Measurements from ENCODE around the gene DGCR6L. TPM values are rescaled to one million over a fixed set of nuclear protein-coding genes. Genes with fewer than 3 reads are reported as not detected.

DGCR6L gene
- total RNA-seq, 1 donor from 2014 or later: 35.8 TPM

DNA sequence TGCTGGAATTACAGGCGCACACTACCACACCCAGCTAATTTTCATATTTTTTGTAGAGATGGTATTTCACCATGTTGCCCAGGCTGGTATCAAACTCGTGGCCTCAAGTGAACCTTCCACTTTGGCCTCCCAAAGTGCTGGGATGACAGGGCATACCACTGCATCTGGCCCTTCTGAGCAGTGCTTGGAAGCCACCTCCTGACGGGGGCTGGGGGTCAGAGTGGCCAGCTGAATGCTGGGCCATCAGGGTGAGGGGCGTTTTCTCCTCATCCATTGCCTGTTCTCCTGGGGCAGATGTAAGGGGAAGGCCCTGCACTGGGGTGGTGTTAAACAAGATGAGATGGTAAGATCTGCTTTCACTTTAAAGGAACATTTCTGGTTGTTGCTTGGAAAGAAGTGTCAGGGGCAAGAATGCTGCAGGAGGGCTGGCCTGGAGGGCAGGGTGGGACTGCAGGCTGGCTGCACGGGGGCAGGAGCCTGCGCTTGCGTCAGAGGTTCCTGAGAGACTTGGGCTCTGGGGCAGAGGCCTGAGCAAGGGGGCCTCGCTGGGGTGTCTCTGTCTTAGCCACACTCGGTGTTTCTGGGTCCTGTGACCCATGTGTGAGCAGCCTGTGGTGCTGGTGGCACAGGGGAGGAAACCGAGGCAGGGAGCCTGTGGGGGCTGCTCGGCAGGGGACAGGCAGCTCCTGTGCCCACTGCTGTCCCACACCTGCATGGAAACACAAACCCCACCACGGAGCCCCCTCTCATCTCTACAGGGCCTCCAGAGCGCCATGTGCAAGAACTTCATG is 17.2 kb downstream of the DGCR6L start:
- H3K9me3 ChIP-seq: no peaks in the 10 kb centered on the region
- DNase-seq: no peak
- intact Hi-C loops (cut with DNase I): no loop called here
- no peaks in the 10 kb centered on the region for H3K36me3 ChIP-seq
- ATAC-seq: no peak
- H3K4me3 ChIP-seq: no peak overlapping the region
- peaks cover 6% of the 10 kb centered on the region for H3K27me3 ChIP-seq
- H3K27ac ChIP-seq: no peak overlapping the region
- H3K4me1 ChIP-seq: no peaks in the 10 kb centered on the region
- TF ChIP-seq, protein P1, sequence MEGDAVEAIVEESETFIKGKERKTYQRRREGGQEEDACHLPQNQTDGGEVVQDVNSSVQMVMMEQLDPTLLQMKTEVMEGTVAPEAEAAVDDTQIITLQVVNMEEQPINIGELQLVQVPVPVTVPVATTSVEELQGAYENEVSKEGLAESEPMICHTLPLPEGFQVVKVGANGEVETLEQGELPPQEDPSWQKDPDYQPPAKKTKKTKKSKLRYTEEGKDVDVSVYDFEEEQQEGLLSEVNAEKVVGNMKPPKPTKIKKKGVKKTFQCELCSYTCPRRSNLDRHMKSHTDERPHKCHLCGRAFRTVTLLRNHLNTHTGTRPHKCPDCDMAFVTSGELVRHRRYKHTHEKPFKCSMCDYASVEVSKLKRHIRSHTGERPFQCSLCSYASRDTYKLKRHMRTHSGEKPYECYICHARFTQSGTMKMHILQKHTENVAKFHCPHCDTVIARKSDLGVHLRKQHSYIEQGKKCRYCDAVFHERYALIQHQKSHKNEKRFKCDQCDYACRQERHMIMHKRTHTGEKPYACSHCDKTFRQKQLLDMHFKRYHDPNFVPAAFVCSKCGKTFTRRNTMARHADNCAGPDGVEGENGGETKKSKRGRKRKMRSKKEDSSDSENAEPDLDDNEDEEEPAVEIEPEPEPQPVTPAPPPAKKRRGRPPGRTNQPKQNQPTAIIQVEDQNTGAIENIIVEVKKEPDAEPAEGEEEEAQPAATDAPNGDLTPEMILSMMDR (IDR thresholded peaks at IDR 0.05): no peak

DNA sequence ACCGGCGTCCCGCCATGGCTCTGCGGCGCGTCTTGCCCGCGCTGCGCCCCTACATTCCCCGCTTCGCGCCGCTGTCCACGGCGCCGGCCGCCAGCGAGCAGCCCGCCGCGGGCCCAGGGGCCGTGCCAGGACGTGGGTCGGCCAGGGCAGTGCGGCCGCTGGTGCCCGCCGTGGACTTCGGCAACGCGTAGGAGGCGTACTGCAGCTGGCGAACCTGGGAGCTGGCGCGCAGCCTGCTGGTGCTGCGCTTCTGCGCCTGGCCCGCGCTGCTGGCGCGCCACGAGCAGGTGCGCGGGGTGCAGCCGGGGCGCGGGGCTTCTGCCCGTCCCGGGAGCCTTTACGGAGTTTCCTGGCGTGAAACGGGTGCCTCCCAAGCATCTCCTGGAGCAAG is 20.1 kb downstream of the DGCR6L start:
- Histone ChIP-seq H3K4me1 (no peaks in the 10 kb centered on the region), H3K4me3 (peak overlapping the region; percentile 60), H3K9me3 (no peaks in the 10 kb centered on the region), H3K36me3 (no peaks in the 10 kb centered on the region), H3K27ac (no peak overlapping the region), H3K27me3 (peaks cover 6% of the 10 kb centered on the region)
- intact Hi-C loops (cut with DNase I): no loop called here
- TF ChIP-seq, protein P1 (IDR thresholded peaks at IDR 0.05): no peak
- ATAC-seq (peak; percentile 63), DNase-seq (peak; percentile 84)

DNA sequence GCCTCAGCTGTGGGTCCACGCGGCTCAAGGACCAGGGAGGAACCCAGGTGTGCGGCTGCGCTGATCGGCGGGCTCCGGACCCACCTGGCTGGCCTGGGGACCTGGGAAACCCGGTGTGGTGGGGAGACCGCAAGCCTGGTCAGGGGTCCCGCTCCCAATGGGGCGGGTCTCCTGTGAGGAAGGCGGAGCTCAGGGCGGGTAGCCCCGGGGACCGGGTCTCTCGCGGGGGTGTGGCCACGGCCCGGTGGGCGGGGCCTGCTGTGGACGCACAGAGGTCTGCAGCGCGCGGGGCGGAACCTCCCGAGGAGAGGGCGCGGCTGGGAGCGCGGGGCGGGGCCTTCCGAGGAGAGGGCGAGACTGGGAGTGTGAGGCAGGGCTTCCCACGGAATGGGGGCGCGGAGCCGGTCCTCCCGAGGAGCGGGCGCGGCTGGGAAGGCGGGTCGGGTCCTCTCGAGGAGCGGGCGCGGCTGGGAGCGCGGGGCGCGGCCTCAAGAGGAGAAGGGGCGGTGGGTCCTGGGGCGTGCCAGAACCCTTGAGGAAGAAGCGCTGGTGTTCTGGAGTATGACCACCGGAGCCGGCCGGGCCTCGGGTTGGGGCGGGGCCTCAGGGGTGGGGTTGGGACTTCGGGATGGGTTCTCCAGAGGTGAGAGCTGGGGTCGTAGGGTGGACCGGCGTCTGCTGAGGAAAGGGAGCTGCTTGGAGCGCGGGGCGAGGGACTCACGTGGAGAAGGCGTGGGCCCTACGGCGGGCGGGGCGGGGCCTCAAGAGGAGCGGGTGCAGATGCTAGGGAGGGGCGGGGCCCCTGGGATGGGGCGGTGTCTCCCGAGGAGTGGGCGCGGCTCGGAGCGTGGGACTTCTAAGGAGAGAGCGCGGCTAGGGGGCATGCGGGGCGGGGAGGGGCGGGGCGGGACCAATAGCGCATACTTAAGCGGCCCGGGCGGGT is 20.8 kb downstream of the DGCR6L start:
- H3K4me1 ChIP-seq: no peaks in the 10 kb centered on the region
- no peaks in the 10 kb centered on the region for H3K36me3 ChIP-seq
- H3K27me3 ChIP-seq: peaks cover 6% of the 10 kb centered on the region
- ATAC-seq: peak; percentile 94
- intact Hi-C loops (cut with DNase I): no loop called here
- H3K9me3 ChIP-seq: no peaks in the 10 kb centered on the region
- peak overlapping the region; percentile 60 for H3K4me3 ChIP-seq
- no peak overlapping the region for H3K27ac ChIP-seq
- TF ChIP-seq, protein P1 (IDR thresholded peaks at IDR 0.05): no peak
- peak; percentile 95 for DNase-seq

DNA sequence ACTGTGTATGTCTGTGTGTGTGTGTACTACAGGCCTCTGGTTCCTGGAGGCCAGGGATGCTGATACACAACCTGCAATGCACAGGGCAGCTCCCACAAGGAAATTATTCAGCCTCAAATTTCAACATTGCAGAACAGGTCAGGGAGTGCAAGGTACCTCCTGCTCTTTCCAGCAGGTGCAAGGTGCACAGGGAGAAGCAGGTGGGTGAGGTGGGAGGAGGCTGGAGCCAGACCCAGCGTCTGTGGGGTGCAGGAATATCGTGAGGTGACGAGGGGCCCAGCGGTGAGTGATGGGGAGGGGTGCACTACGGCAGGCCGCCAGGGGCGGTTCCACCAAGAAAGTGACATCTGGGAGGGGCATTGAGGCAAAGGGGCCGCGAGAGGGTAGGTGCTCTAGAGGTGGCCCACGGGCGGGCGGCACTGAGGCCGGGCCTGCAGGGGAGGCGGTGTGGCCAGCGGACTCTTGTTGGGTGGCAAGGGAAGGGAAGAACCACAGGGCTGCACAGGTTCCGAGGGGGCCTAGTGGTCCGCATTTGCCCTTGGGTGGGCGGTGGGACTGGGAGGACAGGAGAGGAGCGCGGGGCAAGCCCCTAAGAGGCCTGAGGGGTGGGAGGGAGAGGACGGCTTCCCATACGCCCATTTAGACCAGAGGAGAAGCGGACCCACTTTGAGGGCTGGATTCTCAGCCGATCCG is 21.6 kb downstream of the DGCR6L start:
- H3K4me1 ChIP-seq: no peaks in the 10 kb centered on the region
- H3K4me3 ChIP-seq: peak overlapping the region; percentile 60
- no peaks in the 10 kb centered on the region for H3K9me3 ChIP-seq
- TF ChIP-seq, protein P1 (IDR thresholded peaks at IDR 0.05): no peak
- intact Hi-C loops (cut with DNase I): no loop called here
- ATAC-seq (no peak), DNase-seq (no peak)
- H3K36me3 ChIP-seq: no peaks in the 10 kb centered on the region
- no peak overlapping the region for H3K27ac ChIP-seq
- H3K27me3 ChIP-seq: peaks cover 6% of the 10 kb centered on the region

DNA sequence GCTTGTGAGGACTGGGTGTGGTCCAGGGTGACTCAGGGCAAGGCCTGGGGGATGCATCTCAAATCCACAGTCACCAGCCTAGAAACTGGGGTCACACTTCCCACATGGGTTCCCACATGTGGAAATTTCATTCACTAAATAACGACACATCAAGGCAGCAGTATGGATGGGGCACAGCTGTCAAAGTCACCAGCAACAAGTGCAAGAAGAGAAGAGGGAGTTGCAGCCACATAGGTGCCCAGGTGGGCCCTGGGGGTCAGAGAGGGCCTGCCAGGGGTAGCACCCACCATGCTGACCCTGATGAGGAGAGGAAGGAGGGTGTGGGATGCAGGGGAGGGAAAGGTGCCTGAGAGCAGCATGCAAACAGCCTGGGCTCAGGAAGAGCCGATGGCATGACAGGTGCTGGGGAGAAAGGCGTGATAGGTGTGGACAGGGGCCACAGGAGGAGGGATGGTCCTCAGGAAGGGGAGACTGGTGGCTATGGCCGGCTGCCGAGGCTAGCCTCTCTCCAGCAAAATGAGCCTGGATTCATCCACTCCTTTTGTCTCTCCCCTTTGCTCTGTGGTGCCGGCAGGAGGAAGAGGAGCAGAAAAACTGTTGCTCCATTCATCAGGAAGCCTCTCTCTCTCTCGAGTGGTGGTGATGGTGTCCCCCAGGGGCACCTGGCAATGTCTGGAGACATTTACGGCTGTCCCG is 22.3 kb downstream of the DGCR6L start:
- Histone ChIP-seq H3K27ac (no peak overlapping the region), H3K36me3 (no peaks in the 10 kb centered on the region), H3K9me3 (no peaks in the 10 kb centered on the region), H3K4me1 (no peaks in the 10 kb centered on the region), H3K4me3 (no peak overlapping the region), H3K27me3 (peaks cover 3% of the 10 kb centered on the region)
- TF ChIP-seq, protein P1 (IDR thresholded peaks at IDR 0.05): no peak
- no peak for DNase-seq
- no peak for ATAC-seq
- intact Hi-C loops (cut with DNase I): no loop called here

Data from upper lobe of right lung (tissue), 1 donor.